C4-2B (cell line): ENCODE measurements around the gene DNAJC2.

Experiments
- CTCF ChIP-seq: fragments of 450-650 bp; conservative IDR thresholded peaks from 2 replicates; pipeline ENCODE4 v1.5.1; 2017; ENCODE audit warnings: mild to moderate bottlenecking
- ZFX ChIP-seq: fragments of 450-650 bp; IDR thresholded peaks from 2 replicates; pipeline ENCODE4 v1.6.1; 2017

GRCh38 chr7:103307503-103308231 lies 36.9 kb downstream of the DNAJC2 start:
- no peak for TF ChIP-seq CTCF
- TF ChIP-seq ZFX = no peak
